Measurements from ENCODE around the gene DCAF5.
"Not testable (repeated sequence)": the region's sequence is repeated elsewhere in the genome, so short reads cannot be mapped to it uniquely, and the experiment has no call there.

Gene DCAF5

DNA sequence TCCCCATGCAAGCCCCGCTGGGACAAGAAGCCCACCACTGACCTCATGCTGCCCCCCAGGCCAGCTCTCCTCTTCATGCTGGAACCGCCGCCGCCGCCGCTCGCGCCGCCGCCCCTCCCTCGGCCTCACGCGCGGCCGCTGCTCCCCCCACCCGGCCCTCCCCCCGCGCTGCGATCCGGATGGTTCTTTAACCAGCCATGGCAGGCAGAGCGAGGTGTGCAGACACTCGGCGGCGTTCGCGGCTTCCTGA is at the start of gene DCAF5:
Gene DCAF5 (minus strand): TSS at position 218 of the 250 bp plus-strand sequence. CDS start 141 bp downstream, at position 77.
- DNase-seq (ENCODE audit: low read depth, low spot score) = no peak

DNA sequence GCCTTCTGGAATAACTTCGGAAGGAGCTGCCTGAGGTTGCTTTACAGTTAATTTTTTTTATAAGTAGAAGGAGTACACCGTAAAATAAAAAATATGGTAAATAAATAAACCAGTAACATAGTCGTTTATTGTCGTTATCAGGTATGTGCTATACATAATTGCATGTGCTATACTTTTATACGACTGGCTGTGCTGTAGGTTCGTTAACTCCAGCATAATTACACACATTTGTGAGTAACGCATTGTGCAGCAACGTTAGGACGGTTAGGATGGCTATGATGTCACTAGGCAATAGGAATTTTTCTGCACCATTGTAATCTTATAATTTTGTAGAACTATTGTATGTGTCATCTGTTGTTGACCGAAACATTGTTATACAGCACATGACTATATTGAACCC is 46.9 kb upstream of the DCAF5 start:
- DNase-seq (ENCODE audit: low read depth, low spot score) = no peak

DNA sequence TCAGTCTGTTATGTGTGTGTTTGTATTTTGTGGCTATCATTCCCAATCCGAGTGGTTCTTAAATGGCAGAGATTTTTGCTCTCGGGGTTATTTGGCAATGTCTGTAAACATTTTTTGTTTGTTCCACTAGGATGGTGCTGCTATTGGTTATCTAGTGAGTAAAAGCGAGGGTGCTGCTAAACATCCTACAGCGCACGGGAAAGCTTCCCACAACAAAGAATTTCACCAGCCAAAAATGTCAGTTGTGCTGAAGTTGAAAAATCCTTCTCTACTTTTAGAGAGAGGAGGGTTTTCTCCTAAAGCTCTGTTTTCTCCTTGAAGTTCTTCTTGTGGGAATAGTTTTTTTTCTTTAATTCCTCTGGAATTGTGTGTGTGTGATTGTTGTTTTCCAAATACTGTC is 40.8 kb upstream of the DCAF5 start:
- DNase-seq (ENCODE audit: low read depth, low spot score) = no peak

DNA sequence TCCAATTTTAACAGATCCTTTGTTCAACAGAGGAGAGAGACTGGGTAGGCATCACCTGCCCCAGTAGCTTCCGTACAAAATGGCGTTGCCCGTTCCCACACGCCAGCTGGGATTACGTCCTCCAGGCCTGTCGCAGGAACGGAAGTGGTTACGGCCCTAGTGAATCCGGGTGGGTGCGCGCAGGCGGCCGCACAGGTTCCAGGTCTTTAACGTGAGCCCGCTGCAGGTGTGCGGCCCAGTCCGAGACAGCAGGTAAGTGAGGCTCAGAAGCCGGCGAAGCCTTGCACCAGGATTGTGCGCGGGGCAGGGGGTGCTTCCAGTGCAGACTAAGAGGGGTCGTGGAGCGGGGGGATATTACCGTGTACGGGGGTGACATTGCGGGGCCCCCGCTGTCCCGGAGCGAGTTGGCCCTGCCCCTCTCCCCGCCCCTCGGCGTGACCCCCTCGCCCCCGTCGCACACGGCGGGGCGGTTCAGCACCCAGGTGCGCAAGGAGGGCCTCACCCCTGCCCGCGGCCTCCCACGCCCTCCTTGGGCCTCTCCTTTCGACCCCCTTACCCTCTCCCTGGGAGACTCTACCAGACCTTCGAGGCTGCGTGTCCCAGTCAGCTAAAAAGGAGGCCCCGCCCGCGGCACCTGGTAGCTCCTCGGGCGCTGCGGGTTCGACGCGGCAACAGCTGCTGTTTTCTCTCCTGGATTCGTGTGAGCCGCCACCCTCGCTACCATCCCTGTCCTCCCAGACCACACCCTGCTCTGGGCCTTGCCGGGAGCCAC is 38.6 kb upstream of the DCAF5 start, which contains the start of gene EXD2:
Gene EXD2 (plus strand): TSS at position 159 of the 772 bp plus-strand sequence. CDS start 17,973 bp downstream, outside the sequence.
- peak; percentile 36 for DNase-seq (ENCODE audit: low read depth, low spot score)

DNA sequence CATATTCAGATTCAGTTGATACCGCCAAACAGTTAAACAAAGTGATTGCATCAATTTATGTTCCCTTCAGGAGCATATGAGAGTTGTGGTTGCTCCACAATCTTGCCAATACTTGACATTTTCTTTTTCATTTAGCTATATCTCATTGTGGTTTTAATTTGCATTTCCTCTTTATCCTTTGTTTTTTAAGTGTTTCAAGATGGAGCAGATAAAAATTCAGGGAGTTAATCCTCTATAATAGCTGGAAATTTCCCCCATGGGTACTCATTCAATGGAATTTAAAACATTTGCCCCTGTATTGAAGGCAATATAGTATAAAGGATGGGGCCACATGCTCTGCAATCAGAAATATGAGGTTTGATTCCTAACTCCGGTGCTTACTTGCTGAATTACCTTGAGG is 37.3 kb upstream of the DCAF5 start:
- no peak for DNase-seq (ENCODE audit: low read depth, low spot score)

GRCh38 chr14:69183735-69184134 is 30.8 kb upstream of the DCAF5 start:
- no peak for DNase-seq (ENCODE audit: low read depth, low spot score)

- not testable (repeated sequence) for DNase-seq (ENCODE audit: low read depth, low spot score)
These were observed 29.7 kb upstream of the DCAF5 start for GRCh38 chr14:69182580-69182979.

- no peak for DNase-seq (ENCODE audit: low read depth, low spot score)
These were observed 28.6 kb upstream of the DCAF5 start for GRCh38 chr14:69181491-69181890.

- no peak for DNase-seq (ENCODE audit: low read depth, low spot score)
These were observed 22.2 kb upstream of the DCAF5 start for GRCh38 chr14:69175130-69175529.

GRCh38 chr14:69171569-69171968 is 18.6 kb upstream of the DCAF5 start:
- no peak for DNase-seq (ENCODE audit: low read depth, low spot score)

DNA sequence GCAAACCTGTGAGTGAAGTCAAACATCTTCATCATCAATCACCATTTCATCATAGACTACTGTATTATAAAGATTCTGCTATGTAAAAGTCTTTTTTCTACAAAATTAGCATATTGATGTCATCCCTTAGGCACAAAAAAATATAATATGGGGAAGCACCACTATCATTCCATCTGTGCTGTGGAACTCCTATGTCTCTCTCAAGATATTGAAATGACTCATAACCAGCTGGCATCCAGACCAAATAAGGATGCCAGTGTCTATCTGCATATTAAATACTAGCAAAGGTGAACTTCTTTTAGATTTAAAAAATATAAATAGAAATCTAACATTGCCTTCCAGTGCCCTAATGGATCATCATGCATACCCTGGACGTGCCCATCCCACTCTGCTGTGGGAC is 17.9 kb upstream of the DCAF5 start:
- DNase-seq (ENCODE audit: low read depth, low spot score) = no peak

DNA sequence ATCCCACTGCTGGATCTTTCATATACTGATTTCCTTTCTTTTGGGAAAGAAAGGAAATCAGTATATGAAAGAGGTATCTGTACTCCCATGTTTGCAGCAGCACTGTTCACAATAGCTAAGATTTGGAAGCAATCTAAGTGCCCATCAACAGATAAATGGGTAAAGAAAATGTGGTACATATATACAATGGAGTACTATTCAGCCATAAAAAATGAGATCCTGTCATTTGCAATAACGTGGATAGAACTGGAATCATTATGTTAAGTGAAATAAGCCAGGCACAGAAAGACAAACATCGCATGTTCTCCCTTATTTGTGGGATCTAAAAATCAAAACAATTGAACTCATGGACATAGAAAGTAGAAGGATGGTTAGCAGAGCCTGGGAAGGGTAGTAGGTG is 12.9 kb upstream of the DCAF5 start:
- DNase-seq (ENCODE audit: low read depth, low spot score) = not testable (repeated sequence)

- no peak for DNase-seq (ENCODE audit: low read depth, low spot score)
These were observed 8.7 kb upstream of the DCAF5 start for GRCh38 chr14:69161590-69161989.

GRCh38 chr14:69156224-69156623 is 3.3 kb upstream of the DCAF5 start:
- DNase-seq (ENCODE audit: low read depth, low spot score) = no peak

DNA sequence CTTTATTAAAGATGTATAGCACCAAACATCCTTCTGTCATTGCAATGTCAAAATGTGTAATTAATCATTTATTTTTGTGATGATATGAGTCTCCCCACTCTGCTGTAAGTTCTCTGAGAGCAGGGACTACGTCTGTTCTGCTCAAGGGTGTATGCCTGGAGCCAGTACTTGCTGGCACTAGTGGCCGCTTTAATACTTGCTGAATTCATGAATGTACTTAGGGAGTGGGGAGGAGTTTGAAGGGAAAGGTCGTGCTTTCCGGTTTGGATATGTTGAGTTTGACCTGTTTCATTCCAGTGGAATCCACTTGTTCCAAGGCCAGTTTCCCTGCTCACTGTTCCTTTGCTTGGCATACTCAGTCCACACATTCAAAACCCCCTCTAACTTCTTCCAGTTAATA is 1.9 kb upstream of the DCAF5 start:
- DNase-seq (ENCODE audit: low read depth, low spot score) = no peak

- no peak for DNase-seq (ENCODE audit: low read depth, low spot score)
These were observed 953 bp upstream of the DCAF5 start for GRCh38 chr14:69153873-69154270.

- DNase-seq (ENCODE audit: low read depth, low spot score) = peak; percentile 68
These were observed 393 bp upstream of the DCAF5 start for GRCh38 chr14:69153152-69153872.

GRCh38 chr14:69152181-69152901 is 578 bp downstream of the DCAF5 start:
- DNase-seq (ENCODE audit: low read depth, low spot score) = no peak

- no peak for DNase-seq (ENCODE audit: low read depth, low spot score)
These were observed 1.3 kb downstream of the DCAF5 start for GRCh38 chr14:69151458-69152180.

DNA sequence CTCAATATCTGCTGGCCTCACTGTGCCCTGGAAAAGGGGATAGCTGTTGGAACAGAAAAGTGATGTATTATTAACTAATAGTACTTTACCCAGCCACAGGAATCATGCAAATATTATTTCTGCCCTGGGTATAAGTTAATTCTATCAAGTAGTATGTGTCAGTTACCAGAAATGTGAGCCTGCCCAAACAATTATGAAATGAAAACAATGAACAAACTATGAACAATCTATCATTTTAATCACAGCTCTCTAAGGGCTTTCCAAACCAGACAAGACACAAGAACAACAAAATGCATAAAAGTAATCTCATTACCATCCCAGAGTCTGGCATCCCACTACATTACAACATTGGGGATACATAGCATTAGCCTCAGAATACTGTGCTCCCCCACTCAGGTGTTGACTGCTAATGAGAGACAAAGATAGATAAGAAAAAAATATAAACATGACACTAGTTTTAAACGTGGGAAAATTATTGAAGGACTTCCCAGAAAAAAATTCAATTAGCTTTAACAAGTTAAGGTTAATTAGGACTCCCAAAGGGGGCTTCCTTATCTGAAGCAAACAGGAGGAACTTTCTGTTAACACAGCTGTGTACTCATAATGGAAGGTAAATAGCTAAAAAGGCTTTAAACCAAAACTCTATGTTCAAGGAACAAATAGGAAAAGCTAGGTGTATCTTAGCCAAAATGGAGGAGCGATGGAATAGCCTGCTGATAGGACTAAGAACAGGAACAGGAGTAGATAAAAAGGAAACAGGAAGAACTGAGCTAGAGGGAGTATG is 3.3 kb downstream of the DCAF5 start:
- no peak for DNase-seq (ENCODE audit: low read depth, low spot score)

GRCh38 chr14:69142101-69142500 is 10.8 kb downstream of the DCAF5 start:
- no peak for DNase-seq (ENCODE audit: low read depth, low spot score)

Measured in brain pericyte (primary cell).